Osteoblast (primary cell): Measurements from ENCODE around the gene GABARAPL2. TPM values are rescaled to one million over a fixed set of nuclear protein-coding genes. Genes with fewer than 3 reads are reported as not detected.

Experiments
- DNase-seq: peaks from one replicate; pipeline ENCODE4 v3.0.0; 2011; ENCODE audit warnings: low spot score, mixed read lengths; ENCODE audit not compliant: insufficient read length; ENCODE audit errors: missing footprints
- H2AFZ ChIP-seq: 2 replicates; pipeline ENCODE4 v1.6.0; 2011; ENCODE audit warnings: mild to moderate bottlenecking, low read length
- H3K27ac ChIP-seq: 2 replicates; pipeline ENCODE4 v1.5.1; 2011; ENCODE audit warnings: mild to moderate bottlenecking, low read depth, low read length, moderate library complexity
- H3K27me3 ChIP-seq: 2 replicates; pipeline ENCODE4 v1.6.0; 2012; ENCODE audit warnings: mild to moderate bottlenecking, control low read depth, inconsistent platforms, low read length, moderate library complexity; ENCODE audit not compliant: insufficient read depth
- H3K36me3 ChIP-seq: 2 replicates; pipeline ENCODE4 v1.5.1; 2011; ENCODE audit warnings: mild to moderate bottlenecking, low read length, control low read depth, moderate library complexity; ENCODE audit not compliant: insufficient read depth
- H3K4me1 ChIP-seq: 2 replicates; pipeline ENCODE4 v1.5.1; 2011; ENCODE audit warnings: mild to moderate bottlenecking, low read length, control low read depth, moderate library complexity; ENCODE audit not compliant: insufficient read depth
- H3K4me2 ChIP-seq: 2 replicates; pipeline ENCODE4 v1.6.0; 2011; ENCODE audit warnings: mild to moderate bottlenecking, low read length; ENCODE audit not compliant: insufficient read depth
- H3K4me3 ChIP-seq: fragments of 200-600 bp; sonication (generic); 3 replicates; pipeline ENCODE4 v1.5.1; 2012; ENCODE audit warnings: mild to moderate bottlenecking, low read length, inconsistent platforms; ENCODE audit not compliant: insufficient read depth
- H3K79me2 ChIP-seq: 2 replicates; pipeline ENCODE4 v1.6.0; 2012; ENCODE audit warnings: mild to moderate bottlenecking, low read length, control low read depth, inconsistent platforms; ENCODE audit not compliant: insufficient read depth
- H3K9me3 ChIP-seq: 2 replicates; pipeline ENCODE4 v1.5.1; 2011; ENCODE audit warnings: low read depth, low read length, control low read depth
- H4K20me1 ChIP-seq: 2 replicates; pipeline ENCODE4 v1.6.0; 2012; ENCODE audit warnings: mild to moderate bottlenecking, low read length, control low read depth; ENCODE audit not compliant: insufficient read depth
- CTCF ChIP-seq: IDR thresholded peaks from 2 replicates; pipeline ENCODE4 v1.5.1; 2011; ENCODE audit warnings: mild to moderate bottlenecking, low read depth, low read length, moderate library complexity; ENCODE audit errors: extremely low read depth
- total RNA-seq: library from RNA; depleted of rRNA; stranded (reverse); fragments of >200 nt; gene quantifications from 2 replicates; pipeline ENCODE4 v1.2.3, GENCODE V29; 2012

Gene GABARAPL2
- total RNA-seq, 1 donor: 32.9 TPM

GRCh38 chr16:75614066-75614897 lies 48.1 kb downstream of the GABARAPL2 start:
- Histone ChIP-seq H3K27me3 (no peaks in the 10 kb centered on the region), H3K36me3 (peaks cover 60% of the 10 kb centered on the region), H3K79me2 (no peaks in the 10 kb centered on the region), H3K4me2 (no peak overlapping the region), H3K9me3 (no peaks in the 10 kb centered on the region), H2AFZ (no peak overlapping the region), H3K4me1 (peaks cover 3% of the 10 kb centered on the region), H3K4me3 (no peak overlapping the region), H4K20me1 (no peaks in the 10 kb centered on the region), H3K27ac (no peak overlapping the region)
- no peak for DNase-seq
- TF ChIP-seq CTCF: no peak

DNA sequence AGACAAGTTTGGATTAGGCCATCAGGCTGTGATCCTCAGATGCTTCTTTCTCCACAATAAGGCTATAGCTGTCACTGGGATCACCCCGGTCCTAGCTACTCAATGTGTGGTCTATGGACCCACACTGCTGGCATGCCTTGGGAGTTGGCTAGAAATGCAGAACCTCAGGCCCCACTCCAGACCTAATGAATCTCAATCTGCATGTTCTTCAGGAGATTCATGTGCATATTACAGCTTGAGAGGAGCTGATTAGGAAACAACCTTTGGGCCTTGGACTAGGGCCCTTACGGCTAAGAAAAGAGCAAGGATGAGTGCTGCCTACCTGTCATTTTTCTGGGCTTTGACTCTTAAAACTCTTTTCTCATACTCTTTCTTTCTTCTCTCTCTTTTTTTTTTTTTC lies 49.4 kb downstream of the GABARAPL2 start:
- H3K9me3 ChIP-seq: no peaks in the 10 kb centered on the region
- no peaks in the 10 kb centered on the region for H3K79me2 ChIP-seq
- no peak overlapping the region for H3K4me2 ChIP-seq
- H3K4me1 ChIP-seq: peaks cover 3% of the 10 kb centered on the region
- H2AFZ ChIP-seq: no peak overlapping the region
- DNase-seq: no peak
- H3K4me3 ChIP-seq: no peak overlapping the region
- no peak overlapping the region for H3K27ac ChIP-seq
- no peaks in the 10 kb centered on the region for H4K20me1 ChIP-seq
- peaks cover 65% of the 10 kb centered on the region for H3K36me3 ChIP-seq
- H3K27me3 ChIP-seq: no peaks in the 10 kb centered on the region
- no peak for TF ChIP-seq CTCF

DNA sequence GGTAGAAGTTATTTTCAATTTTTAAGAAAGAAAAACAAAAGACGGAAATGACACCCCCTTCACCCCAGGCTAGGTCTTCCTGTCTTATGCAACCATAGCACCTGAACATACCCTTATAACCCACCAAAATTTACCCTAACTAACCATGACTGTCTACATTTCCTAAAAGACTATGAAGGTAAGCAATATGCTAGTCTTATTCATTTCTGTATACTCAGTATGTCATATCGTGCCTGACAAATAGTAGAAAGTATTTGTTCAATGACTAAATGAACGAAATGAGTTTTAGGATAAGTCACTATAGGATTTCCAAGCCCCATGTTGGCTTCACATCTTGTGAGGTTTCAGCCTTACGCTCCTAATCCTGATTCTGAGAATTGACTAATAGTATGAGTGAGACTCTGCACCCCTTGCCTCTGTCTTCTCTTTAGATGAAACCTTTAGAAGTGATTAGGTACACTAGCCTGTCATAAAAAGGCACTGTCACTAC lies 50.4 kb downstream of the GABARAPL2 start:
- Histone ChIP-seq H4K20me1 (no peaks in the 10 kb centered on the region), H3K27ac (no peak overlapping the region), H2AFZ (no peak overlapping the region), H3K36me3 (peaks cover 56% of the 10 kb centered on the region), H3K4me2 (no peak overlapping the region), H3K27me3 (no peaks in the 10 kb centered on the region), H3K4me1 (peaks cover 7% of the 10 kb centered on the region), H3K79me2 (peaks cover 2% of the 10 kb centered on the region), H3K4me3 (no peak overlapping the region), H3K9me3 (no peaks in the 10 kb centered on the region)
- no peak for DNase-seq
- no peak for TF ChIP-seq CTCF

DNA sequence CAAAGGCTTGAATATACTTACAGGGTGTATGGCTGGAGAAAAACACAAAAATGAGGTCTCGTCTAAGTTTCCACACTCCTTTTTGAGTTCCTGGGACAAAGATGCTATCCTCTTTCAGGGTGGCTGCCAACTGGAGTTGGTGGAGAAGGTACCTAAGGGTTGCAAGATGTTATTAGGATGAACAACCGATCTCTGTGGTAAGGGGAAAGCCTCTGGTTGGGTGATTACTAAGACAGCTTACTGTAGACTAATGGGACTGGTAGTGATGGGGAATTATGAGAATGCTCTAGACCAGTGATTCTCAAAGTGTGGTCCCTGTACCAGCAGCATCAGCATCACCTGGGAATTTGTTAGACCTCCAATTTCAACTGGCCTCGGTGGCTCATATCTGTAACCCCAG lies 50.9 kb downstream of the GABARAPL2 start:
- H3K36me3 ChIP-seq: peaks cover 55% of the 10 kb centered on the region
- H3K4me3 ChIP-seq: no peak overlapping the region
- no peak for TF ChIP-seq CTCF
- H3K27me3 ChIP-seq: no peaks in the 10 kb centered on the region
- no peaks in the 10 kb centered on the region for H3K9me3 ChIP-seq
- H3K4me2 ChIP-seq: no peak overlapping the region
- H2AFZ ChIP-seq: no peak overlapping the region
- DNase-seq: no peak
- peaks cover 6% of the 10 kb centered on the region for H3K79me2 ChIP-seq
- H3K4me1 ChIP-seq: peaks cover 11% of the 10 kb centered on the region
- no peaks in the 10 kb centered on the region for H4K20me1 ChIP-seq
- H3K27ac ChIP-seq: no peak overlapping the region
